ENCODE results near the gene CNOT10.

DNA sequence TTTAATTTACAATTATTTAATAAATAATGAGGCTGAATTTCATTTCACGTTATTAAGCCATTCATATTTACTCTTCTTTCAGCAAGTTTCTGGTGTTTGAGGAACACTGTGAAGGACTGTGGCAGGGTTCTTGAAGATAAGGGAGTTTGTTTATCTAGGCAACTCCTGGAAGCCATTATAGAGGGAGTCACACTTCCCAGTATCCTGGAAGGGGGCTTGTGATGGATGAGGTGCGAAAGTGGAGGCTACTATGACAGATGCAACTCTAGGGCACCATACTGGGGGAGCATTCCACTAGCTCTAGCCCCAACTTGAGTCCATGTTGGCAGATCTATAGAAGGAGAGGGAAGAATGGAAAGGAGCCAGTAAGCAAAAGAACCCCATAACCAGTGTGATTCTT, 14.4 kb downstream of the CNOT10 start:
- TF ChIP-seq CTCF (IDR thresholded peaks at IDR 0.05) (no peak), SIN3A (IDR thresholded peaks at IDR 0.05; ENCODE audit: borderline replicate concordance, insufficient read depth, low read depth, low read length) (no peak)

Measured in Panc1 (cell line).